A673 (cell line): ENCODE measurements around the gene FAM120A. TPM values are rescaled to one million over a fixed set of nuclear protein-coding genes. Genes with fewer than 3 reads are reported as not detected.

Source experiments
- BruUV-seq: library from RNA; stranded (reverse); fragments of 400-500 nt; replicated peaks from 2 replicates; lab custom pipeline; 2021; lab: Mats Ljungman, UMichigan
- CTCF ChIA-PET: fragments of 300-600 bp; sonication (Branson Sonifier 250); formaldehyde crosslinking; loops from one replicate; lab custom pipeline; 2022; ENCODE audit warnings: antibody characterized with exemption; lab: Charles Lee
- POLR2A ChIA-PET: fragments of 300-600 bp; sonication (Branson Sonifier 250); formaldehyde crosslinking; loops from one replicate; lab custom pipeline; 2022; ENCODE audit warnings: antibody characterized with exemption; ENCODE audit not compliant: low non-redundant PET; lab: Charles Lee
- DNase-seq: peaks from one replicate; pipeline ENCODE4 v3.0.0-alpha.2; 2015; ENCODE audit warnings: low spot score
- H3K27ac ChIP-seq: fragments of 200-600 bp; sonication (generic); 2 replicates; pipeline ENCODE4 v1.5.1; 2016; ENCODE audit warnings: mixed run types, low read depth, mild to moderate bottlenecking, mixed read lengths, antibody characterized with exemption, low read length; ENCODE audit not compliant: poor library complexity, severe bottlenecking
- H3K27me3 ChIP-seq: fragments of 200-600 bp; sonication (generic); replicated peaks from 2 replicates; pipeline ENCODE4 v1.6.1; 2017; ENCODE audit warnings: mixed run types, low read depth, mild to moderate bottlenecking, mixed read lengths, antibody characterized with exemption, low read length; ENCODE audit not compliant: insufficient read depth, poor library complexity
- H3K36me3 ChIP-seq: fragments of 200-600 bp; sonication (generic); 2 replicates; pipeline ENCODE4 v1.6.1; 2016; ENCODE audit warnings: mixed run types, mild to moderate bottlenecking, mixed read lengths, antibody characterized with exemption, low read length; ENCODE audit not compliant: insufficient read depth, poor library complexity, severe bottlenecking
- H3K4me1 ChIP-seq: fragments of 200-600 bp; sonication (generic); 2 replicates; pipeline ENCODE4 v1.6.1; 2017; ENCODE audit warnings: mixed run types, mild to moderate bottlenecking, mixed read lengths, antibody characterized with exemption, low read length; ENCODE audit not compliant: insufficient read depth, poor library complexity, severe bottlenecking
- H3K4me3 ChIP-seq: fragments of 200-600 bp; sonication (generic); 2 replicates; pipeline ENCODE4 v1.5.1; 2016; ENCODE audit warnings: low read depth, mixed run types, mild to moderate bottlenecking, mixed read lengths, low read length; ENCODE audit not compliant: poor library complexity, severe bottlenecking
- H3K9me3 ChIP-seq: fragments of 200-600 bp; sonication (generic); 2 replicates; pipeline ENCODE4 v1.6.1; 2016; ENCODE audit warnings: mixed run types, low read depth, mild to moderate bottlenecking, mixed read lengths, antibody characterized with exemption, low read length; ENCODE audit not compliant: poor library complexity, severe bottlenecking
- EZH2 ChIP-seq: fragments of 200-600 bp; sonication (generic); IDR thresholded peaks from 2 replicates; pipeline ENCODE4 v1.6.1; 2017; ENCODE audit warnings: borderline replicate concordance, low read depth, mild to moderate bottlenecking, mixed read lengths, antibody characterized with exemption, low read length; ENCODE audit not compliant: poor library complexity, severe bottlenecking
- intact Hi-C: fragments of 100-400 bp; cut with micrococcal nuclease; formaldehyde crosslinking; loops from one replicate; pipeline ENCODE4 v1.10.0; 2022; ENCODE audit not compliant: unreplicated experiment
- total RNA-seq: library from RNA; stranded (reverse); gene quantifications from 2 replicates; pipeline ENCODE4 v1.2.3, GENCODE V29; 2021
- TF ChIP-seq, protein P1 (sequence below): fragments of 300-800, 200-600 bp; sonication (generic); conservative IDR thresholded peaks from 2 replicates; pipeline ENCODE4 v1.5.1; 2017; ENCODE audit warnings: low read depth, mild to moderate bottlenecking, antibody characterized with exemption, low read length, moderate library complexity, mixed read lengths

FAM120A gene
- total RNA-seq, 1 experiment from 2014 or later: 91.0 TPM

DNA sequence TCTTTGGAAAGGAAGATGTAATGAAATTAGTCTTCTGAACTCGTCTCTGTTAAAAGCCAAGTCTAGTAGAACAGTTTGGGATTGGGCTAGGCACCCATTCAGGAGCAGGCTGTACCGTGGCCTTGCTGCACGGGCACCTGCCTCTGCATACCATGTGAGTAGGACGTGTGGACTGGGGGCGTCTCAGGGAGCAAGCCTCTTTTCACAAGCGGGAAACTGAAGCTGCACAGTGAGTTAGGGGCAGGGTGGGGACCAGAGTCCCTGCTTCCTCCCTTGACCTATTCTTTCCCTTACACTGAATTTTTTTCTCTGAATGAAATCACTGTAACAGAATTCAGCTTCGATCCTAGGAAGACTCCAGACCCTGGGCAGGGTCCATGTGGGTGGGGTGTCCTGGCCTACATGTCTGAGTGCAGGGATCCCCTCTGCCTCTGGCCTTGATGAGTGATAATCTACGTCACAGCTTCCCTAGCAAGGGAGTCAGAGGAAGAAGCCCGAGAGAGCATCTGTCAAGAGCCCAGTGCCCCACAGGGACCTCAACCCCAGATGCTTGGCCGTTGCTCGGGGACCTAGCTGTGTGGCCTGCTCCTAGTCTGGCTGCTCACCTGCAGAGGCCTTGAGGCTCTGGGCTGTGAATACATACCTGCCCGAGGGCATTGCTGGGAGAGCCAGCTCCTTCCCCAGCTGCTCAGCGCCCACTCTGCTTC, 140.0 kb downstream of the FAM120A start:
- ChIA-PET CTCF (no interaction called here), POLR2A (no interaction called here)
- Histone ChIP-seq H3K9me3 (no peaks in the 10 kb centered on the region), H3K27ac (no peak overlapping the region), H3K4me1 (peaks cover 6% of the 10 kb centered on the region), H3K4me3 (no peak overlapping the region), H3K36me3 (no peaks in the 10 kb centered on the region), H3K27me3 (no peaks in the 10 kb centered on the region)
- no peak for TF ChIP-seq EZH2
- TF ChIP-seq, protein P1, sequence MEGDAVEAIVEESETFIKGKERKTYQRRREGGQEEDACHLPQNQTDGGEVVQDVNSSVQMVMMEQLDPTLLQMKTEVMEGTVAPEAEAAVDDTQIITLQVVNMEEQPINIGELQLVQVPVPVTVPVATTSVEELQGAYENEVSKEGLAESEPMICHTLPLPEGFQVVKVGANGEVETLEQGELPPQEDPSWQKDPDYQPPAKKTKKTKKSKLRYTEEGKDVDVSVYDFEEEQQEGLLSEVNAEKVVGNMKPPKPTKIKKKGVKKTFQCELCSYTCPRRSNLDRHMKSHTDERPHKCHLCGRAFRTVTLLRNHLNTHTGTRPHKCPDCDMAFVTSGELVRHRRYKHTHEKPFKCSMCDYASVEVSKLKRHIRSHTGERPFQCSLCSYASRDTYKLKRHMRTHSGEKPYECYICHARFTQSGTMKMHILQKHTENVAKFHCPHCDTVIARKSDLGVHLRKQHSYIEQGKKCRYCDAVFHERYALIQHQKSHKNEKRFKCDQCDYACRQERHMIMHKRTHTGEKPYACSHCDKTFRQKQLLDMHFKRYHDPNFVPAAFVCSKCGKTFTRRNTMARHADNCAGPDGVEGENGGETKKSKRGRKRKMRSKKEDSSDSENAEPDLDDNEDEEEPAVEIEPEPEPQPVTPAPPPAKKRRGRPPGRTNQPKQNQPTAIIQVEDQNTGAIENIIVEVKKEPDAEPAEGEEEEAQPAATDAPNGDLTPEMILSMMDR: no peak
- intact Hi-C loops: no loop called here
- no peak for DNase-seq
- BruUV-seq: no TSS peak

DNA sequence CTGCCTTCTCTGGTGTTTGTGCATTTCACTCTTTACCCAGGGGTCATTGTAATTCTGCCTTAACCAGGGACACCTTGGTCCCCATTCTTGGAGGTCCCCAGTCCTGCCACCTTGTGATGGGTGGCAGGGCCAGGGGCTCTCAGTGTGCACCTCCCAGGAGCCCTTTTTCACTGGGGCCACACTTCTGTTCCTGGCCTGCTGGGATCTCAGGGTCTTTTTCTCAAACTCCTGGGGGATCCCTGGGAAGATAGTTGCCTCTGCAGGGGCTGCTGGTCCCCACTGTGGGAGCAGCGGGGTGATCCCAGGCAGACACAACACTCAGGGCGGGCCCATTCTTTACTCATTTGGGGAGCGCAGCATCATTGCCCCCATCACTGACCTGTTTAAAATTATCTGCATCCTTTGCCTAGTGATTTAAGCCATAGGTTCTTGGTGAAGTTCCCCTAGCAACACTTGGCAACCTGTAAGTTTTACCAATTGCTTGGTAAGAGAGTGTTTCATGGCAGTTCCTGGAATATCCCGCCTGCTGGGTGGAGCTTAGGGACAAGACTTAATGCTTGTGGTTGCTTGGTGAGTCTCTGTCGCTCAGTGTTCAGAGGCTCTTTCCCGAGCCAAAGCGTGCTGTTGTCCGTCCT, 140.6 kb downstream of the FAM120A start:
- ChIA-PET CTCF (no interaction called here), POLR2A (no interaction called here)
- TF ChIP-seq EZH2: no peak
- TF ChIP-seq, protein P1: no peak
- no peaks in the 10 kb centered on the region for H3K27me3 ChIP-seq
- intact Hi-C loops: no loop called here
- H3K4me1 ChIP-seq: peaks cover 6% of the 10 kb centered on the region
- no peak overlapping the region for H3K4me3 ChIP-seq
- H3K36me3 ChIP-seq: no peaks in the 10 kb centered on the region
- no peak for DNase-seq
- H3K9me3 ChIP-seq: no peaks in the 10 kb centered on the region
- no peak overlapping the region for H3K27ac ChIP-seq
- no TSS peak for BruUV-seq

DNA sequence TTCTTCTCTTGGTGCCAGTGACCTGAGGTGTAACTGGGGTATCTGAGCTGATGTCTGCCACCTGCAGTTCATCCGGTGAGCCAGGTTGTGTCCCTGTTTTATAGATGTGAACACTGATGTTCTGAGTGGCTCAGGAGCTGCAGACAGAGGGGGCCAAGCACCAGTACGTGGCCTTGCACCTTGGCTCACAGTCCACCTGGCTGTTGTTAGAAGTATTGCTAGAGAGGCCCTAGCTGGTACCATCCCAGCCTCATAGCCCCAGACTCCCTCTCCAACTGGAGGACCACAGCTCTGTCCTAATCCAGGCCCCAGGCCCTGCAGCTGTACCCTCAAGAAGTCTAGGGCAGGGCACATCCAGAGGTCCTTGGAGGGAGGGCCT, 141.1 kb downstream of the FAM120A start:
- ChIA-PET POLR2A (no interaction called here), CTCF (no interaction called here)
- H3K27ac ChIP-seq: no peak overlapping the region
- H3K9me3 ChIP-seq: no peaks in the 10 kb centered on the region
- DNase-seq: no peak
- peaks cover 6% of the 10 kb centered on the region for H3K4me1 ChIP-seq
- no peaks in the 10 kb centered on the region for H3K36me3 ChIP-seq
- intact Hi-C loops: no loop called here
- H3K4me3 ChIP-seq: no peak overlapping the region
- BruUV-seq: no TSS peak
- H3K27me3 ChIP-seq: no peaks in the 10 kb centered on the region
- TF ChIP-seq, protein P1: no peak
- no peak for TF ChIP-seq EZH2
